SU-DHL-6 (cell line): ENCODE results near the gene PTPRA.

Experiments used
- EZH2phosphoT487 ChIP-seq: fragments of 200-600 bp; sonication (generic), shearing (Covaris generic); conservative IDR thresholded peaks from 2 replicates; pipeline ENCODE4 v1.6.1; 2018; ENCODE audit warnings: mild to moderate bottlenecking, antibody characterized with exemption, low read length, moderate library complexity, mixed read lengths
- TF ChIP-seq, protein P1 (sequence below): fragments of 200-600 bp; sonication (generic); IDR thresholded peaks from one replicate; pipeline ENCODE4 v1.5.1; 2017; ENCODE audit warnings: antibody characterized with exemption, mild to moderate bottlenecking, low read length, moderate library complexity; ENCODE audit not compliant: insufficient read depth, poor library complexity, severe bottlenecking

- TF ChIP-seq, protein P1, sequence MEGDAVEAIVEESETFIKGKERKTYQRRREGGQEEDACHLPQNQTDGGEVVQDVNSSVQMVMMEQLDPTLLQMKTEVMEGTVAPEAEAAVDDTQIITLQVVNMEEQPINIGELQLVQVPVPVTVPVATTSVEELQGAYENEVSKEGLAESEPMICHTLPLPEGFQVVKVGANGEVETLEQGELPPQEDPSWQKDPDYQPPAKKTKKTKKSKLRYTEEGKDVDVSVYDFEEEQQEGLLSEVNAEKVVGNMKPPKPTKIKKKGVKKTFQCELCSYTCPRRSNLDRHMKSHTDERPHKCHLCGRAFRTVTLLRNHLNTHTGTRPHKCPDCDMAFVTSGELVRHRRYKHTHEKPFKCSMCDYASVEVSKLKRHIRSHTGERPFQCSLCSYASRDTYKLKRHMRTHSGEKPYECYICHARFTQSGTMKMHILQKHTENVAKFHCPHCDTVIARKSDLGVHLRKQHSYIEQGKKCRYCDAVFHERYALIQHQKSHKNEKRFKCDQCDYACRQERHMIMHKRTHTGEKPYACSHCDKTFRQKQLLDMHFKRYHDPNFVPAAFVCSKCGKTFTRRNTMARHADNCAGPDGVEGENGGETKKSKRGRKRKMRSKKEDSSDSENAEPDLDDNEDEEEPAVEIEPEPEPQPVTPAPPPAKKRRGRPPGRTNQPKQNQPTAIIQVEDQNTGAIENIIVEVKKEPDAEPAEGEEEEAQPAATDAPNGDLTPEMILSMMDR = no peak
- TF ChIP-seq EZH2phosphoT487 = no peak
Measured at GRCh38 chr20:2922957-2923356, 49.7 kb downstream of the PTPRA start.
